Heart right ventricle (tissue), 16 donors: Measurements from ENCODE around the gene MYLK3. TPM values are rescaled to one million over a fixed set of nuclear protein-coding genes. Genes with fewer than 3 reads are reported as not detected.
A peak's percentile ranks its signal among the peaks of the same experiment; 100 is the strongest.

Experiments
- ATAC-seq, 8 donors: fragments of 200-7000 bp; cut with Tn5 transposase; one replicate each; pipeline ENCODE4 v1.9.1; 2020; ENCODE audit warnings: mild to moderate bottlenecking in 8 of 8, moderate library complexity in 8 of 8, moderate number of reproducible peaks in 1 of 8
- DNase-seq, 2 donors: peaks; one replicate each; pipeline ENCODE4 v3.0.0-alpha.2; 2020
- H3K27ac ChIP-seq, 10 donors: fragments of 200-600 bp; sonication (generic) in 2 of 10; one replicate each; pipeline versions ENCODE4 v1.5.0 to v1.8.0; 2020 to 2022; ENCODE audit warnings: mild to moderate bottlenecking in 3 of 10
- H3K27me3 ChIP-seq, 7 donors: fragments of 200-600 bp; one replicate each; pipeline ENCODE4 v1.8.0; 2021 to 2022; ENCODE audit warnings: mild to moderate bottlenecking in 2 of 7
- H3K36me3 ChIP-seq, 9 donors: fragments of 200-600 bp; sonication (generic) in 1 of 9; one replicate each; pipeline versions ENCODE4 v1.5.0 to v1.8.0; 2020 to 2022; ENCODE audit warnings: mild to moderate bottlenecking in 2 of 9
- H3K4me1 ChIP-seq, 9 donors: fragments of 200-600 bp; sonication (generic) in 1 of 9; one replicate each; pipeline versions ENCODE4 v1.5.0 to v1.8.0; 2020 to 2022; ENCODE audit warnings: mild to moderate bottlenecking in 4 of 9
- H3K4me3 ChIP-seq, 10 donors: fragments of 200-600 bp; sonication (generic) in 2 of 10; one replicate each; pipeline versions ENCODE4 v1.5.0 to v1.8.0; 2020 to 2022; ENCODE audit warnings: mild to moderate bottlenecking in 7 of 10, moderate library complexity in 2 of 10
- H3K9me3 ChIP-seq, 11 donors: fragments of 200-600 bp in 10 of 11; sonication (generic) in 2 of 11; one replicate each; pipeline versions ENCODE4 v1.5.0 to v1.8.0; 2013 to 2022; ENCODE audit warnings: mild to moderate bottlenecking in 2 of 11, control low read depth in 1 of 11, moderate library complexity in 1 of 11
- CTCF ChIP-seq, 9 donors: fragments of 200-600 bp; sonication (generic) in 2 of 9; IDR thresholded peaks; one replicate each; pipeline versions ENCODE4 v1.5.0 to v1.8.0; 2021 to 2022; ENCODE audit warnings: antibody characterized with exemption in 9 of 9, mild to moderate bottlenecking in 5 of 9, moderate library complexity in 1 of 9
- whole genome bisulfite sequencing, 2 donors: extraction: QIAGEN DNeasy Blood & Tissue Kit; methylation state at CpG; one replicate each; pipeline ENCODE4 v1.1.7; 2013; ENCODE audit warnings: inconsistent platforms in 1 of 2; 5-methylcytosine and 5-hydroxymethylcytosine counted together
- intact Hi-C, 10 donors: fragments of 100-400 bp; cut with DNase I; formaldehyde crosslinking; loops; one replicate each; pipeline versions ENCODE4 v1.11.1 to v1.14.2; 2022
- polyA plus RNA-seq, 2 donors: library from polyadenylated mRNA; stranded (reverse); fragments of 200-250 nt; gene quantifications; one replicate each; pipeline ENCODE4 v1.2.3, GENCODE V29; 2013
- total RNA-seq, 10 donors: library from RNA; stranded (reverse); fragmentation: NEBNext Ultra II Directional in 3 of 10; extraction: Animal tissue kit (Norgen Biotek cat#: 25700) in 3 of 10; gene quantifications; one replicate each; pipeline versions ENCODE4 v1.2.1 to v1.2.4, GENCODE V29; 2021 to 2023
- donor health status: Arrhythmogenic right ventricular cardiomyopathy.
- donor health status: ischemic (EF 13 %, LVEDD 7.1; RV severe dilation, severe dysfunction).
- donor health status: healthy with polysubstance abuse.
- donor health status: DM: no; HTN: yes; CAD: no.
- donor health status: DM: no; HTN: no; CAD: no.
- donor health status: ischemic (EF 25% LVEDD 6.9; RV normal size, moderate dysfunction).
- donor health status: ischemic (EF 25% LVEDD 5.7; RV mildly dilated, moderate dysfunction).
- donor health status: healthy.
- donor health status: DM: yes; HTN: yes; CAD: no.
- donor health status: Ischemic cardiomyopathy.
- donor health status: ischemic (EF 35%, LVEDD 5.7; RV mildly dilated, moderate dysfunction).
- donor health status: nonischemic (EF 11% LVEDD 7.7; RV severe dilation, severe dysfunction).
- donor health status: DM: yes; HTN: yes; CAD: no.
- donor health status: PGD.
- donor health status: ischemic (EF 29% LVEDD 5.4; RV normal size, mild dysfunction).
- donor health status: nonischemic (EF 23%, LVEDD 6.1; RV moderate dilation, normal function).

Gene MYLK3
- total and polyA plus RNA-seq, 12 donors = 63.5 to 458 (median 256) TPM

DNA sequence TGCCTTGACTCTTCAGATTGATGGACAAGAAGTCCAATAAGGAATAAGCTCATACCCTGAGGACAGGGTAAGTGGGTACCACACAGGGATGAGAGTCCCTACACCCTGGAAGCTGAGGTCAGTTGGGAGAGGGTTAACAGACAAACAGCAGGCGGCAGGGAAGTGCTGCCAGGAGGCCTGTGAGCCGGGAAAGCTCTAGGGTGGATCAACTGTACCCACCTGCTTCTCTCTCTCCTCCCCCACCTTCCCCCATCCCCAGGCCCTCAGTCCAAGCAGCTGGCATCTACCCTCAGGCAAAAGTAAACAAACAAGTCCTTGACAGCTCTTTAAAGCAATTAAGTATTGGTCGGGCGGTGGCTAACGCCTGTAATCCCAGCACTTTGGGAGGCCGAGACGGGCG lies 20.7 kb upstream of the MYLK3 start:
- Histone ChIP-seq H3K27ac (no peak overlapping the region), H3K9me3 (no peaks in the 10 kb centered on the region), H3K4me3 (no peak overlapping the region), H3K4me1 (peaks cover 0 to 12% (median 2%) of the 10 kb centered on the region in 9 donors), H3K27me3 (no peaks in the 10 kb centered on the region), H3K36me3 (no peaks in the 10 kb centered on the region)
- ATAC-seq (no peak), DNase-seq (no peak)
- intact Hi-C loops = no loop called here
- no peak for TF ChIP-seq CTCF (IDR thresholded peaks at IDR 0.05)
- WGBS, 2 donors = 65 to 69% methylated on average over 8 of the region's 8 CpGs

DNA sequence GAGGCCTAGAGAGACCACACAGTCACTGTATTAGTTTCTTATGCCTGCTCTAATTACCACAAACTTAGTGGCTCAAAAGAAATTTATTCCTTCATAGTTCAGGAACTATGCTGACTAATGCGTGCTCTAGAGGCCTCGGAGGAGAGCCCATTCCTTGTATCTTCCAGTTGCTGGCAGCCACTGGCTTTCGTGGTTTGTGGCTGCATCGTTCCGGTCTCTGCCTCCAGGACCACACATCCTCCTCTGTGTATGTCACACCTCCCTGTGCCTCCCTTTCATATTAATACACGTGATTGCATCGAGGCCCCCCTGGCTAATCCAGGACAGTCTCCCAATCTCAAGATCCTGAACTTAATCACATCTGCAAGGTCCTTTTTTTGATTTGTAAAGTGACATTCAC lies 16.9 kb upstream of the MYLK3 start:
- DNase-seq (no peak), ATAC-seq (no peak)
- intact Hi-C loops = no loop called here
- H3K4me3 ChIP-seq = no peak overlapping the region
- TF ChIP-seq CTCF (IDR thresholded peaks at IDR 0.05) = no peak
- peaks cover 0 to 11% (median 0%) of the 10 kb centered on the region in 9 donors for H3K4me1 ChIP-seq
- H3K36me3 ChIP-seq = no peaks in the 10 kb centered on the region
- H3K9me3 ChIP-seq = no peaks in the 10 kb centered on the region
- H3K27ac ChIP-seq = peak overlapping the region in 1 of 10 donors; percentile 84
- peaks cover 0 to 3% (median 0%) of the 10 kb centered on the region in 7 donors for H3K27me3 ChIP-seq
- 77 to 79% methylated on average over 7 of the region's 7 CpGs for WGBS, 2 donors

- peak; percentile 80 to 95 (median 92) for ATAC-seq
- DNase-seq = peak; percentile 79 to 81
- Histone ChIP-seq H3K27ac (peak overlapping the region in 9 of 10 donors; percentile 46 to 86 (median 79)), H3K9me3 (no peaks in the 10 kb centered on the region), H3K4me1 (peaks cover 0 to 18% (median 0%) of the 10 kb centered on the region in 9 donors), H3K4me3 (peak overlapping the region in 9 of 10 donors; percentile 32 to 52 (median 50)), H3K27me3 (peaks cover 0 to 16% (median 0%) of the 10 kb centered on the region in 7 donors), H3K36me3 (no peaks in the 10 kb centered on the region)
- 15 to 27% methylated on average over 12 of the region's 12 CpGs for WGBS, 2 donors
- TF ChIP-seq CTCF (IDR thresholded peaks at IDR 0.05) = no peak
- intact Hi-C loops = no loop called here
Measured at GRCh38 chr16:46763147-46763546, 15.0 kb upstream of the MYLK3 start.

DNA sequence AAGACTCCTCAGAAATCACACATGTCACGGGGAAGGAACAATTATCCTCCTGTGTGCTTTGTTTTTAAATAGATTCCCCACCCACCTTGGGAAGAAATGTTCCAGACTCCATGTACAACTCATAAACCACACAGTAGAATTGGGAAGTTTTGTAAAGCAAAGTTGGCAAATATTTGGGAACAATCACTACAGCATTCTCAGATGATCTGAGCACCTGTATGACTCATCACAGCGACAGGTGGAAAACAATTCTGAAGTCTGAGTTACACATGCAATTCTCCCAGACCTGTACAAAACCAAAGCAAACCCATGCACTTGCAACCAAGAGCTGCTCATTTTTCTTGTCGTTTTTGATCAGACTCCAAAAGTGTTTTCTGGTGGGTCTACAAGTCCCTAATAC lies 14.4 kb upstream of the MYLK3 start:
- ATAC-seq (no peak), DNase-seq (no peak)
- TF ChIP-seq CTCF (IDR thresholded peaks at IDR 0.05) = no peak
- peak overlapping the region; percentile 7 to 52 (median 48) for H3K4me3 ChIP-seq
- peaks cover 0 to 22% (median 4%) of the 10 kb centered on the region in 9 donors for H3K4me1 ChIP-seq
- no peaks in the 10 kb centered on the region for H3K9me3 ChIP-seq
- intact Hi-C loops = no loop called here
- H3K27ac ChIP-seq = peak overlapping the region; percentile 38 to 86 (median 81)
- peaks cover 0 to 16% (median 0%) of the 10 kb centered on the region in 7 donors for H3K27me3 ChIP-seq
- H3K36me3 ChIP-seq = no peaks in the 10 kb centered on the region
- 38 to 48% methylated on average over 3 of the region's 3 CpGs for WGBS, 2 donors
